Activated CD4-positive, alpha-beta T cell treated with anti-CD3 and anti-CD28 coated beads for 48 hours (primary cell): ENCODE data around the gene PAGE2B.
A peak's percentile ranks its signal among the peaks of the same experiment; 100 is the strongest.
"Not testable (repeated sequence)": the region's sequence is repeated elsewhere in the genome, so short reads cannot be mapped to it uniquely, and the experiment has no call there.

ENCODE experiments used
- DNase-seq: peaks from one replicate; pipeline ENCODE4 v3.0.0-alpha.2; 2020

The PAGE2B gene, protein sequence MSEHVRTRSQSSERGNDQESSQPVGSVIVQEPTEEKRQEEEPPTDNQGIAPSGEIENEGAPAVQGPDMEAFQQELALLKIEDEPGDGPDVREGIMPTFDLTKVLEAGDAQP

DNA sequence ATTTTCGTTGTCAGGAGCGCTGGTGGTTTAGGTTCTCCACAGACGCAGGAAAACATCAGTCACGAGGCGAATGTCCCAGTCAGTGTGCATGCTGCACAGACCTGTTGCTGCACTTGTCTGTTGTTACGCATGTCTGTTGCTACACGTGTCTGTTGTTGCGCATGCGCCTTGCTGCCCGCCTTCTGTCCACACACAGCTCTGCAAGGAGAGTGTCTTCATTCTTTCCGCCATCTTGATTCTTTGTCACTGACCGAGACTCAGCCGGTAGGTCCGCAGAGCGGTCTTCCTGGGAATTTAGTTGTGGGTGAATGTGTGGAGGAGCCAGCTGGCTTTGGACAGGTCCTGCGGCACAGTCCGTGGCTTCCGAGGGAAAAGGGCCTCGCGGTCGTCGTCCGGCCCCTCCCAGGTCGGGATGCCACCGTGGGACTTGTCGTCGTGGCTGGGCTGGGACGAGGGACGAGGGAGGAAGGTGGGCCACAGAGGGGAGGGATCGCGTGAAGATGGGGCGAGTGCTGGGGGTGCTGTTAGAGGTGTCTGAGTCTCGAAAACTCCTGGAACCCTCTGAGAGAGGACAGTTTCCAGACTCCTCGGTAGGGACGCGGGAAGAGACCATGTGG is at the start of gene PAGE2B:
Gene PAGE2B (plus strand): TSS at position 180 of the 617 bp plus-strand sequence. CDS start 1,012 bp downstream, outside the sequence.
- no peak for DNase-seq

DNA sequence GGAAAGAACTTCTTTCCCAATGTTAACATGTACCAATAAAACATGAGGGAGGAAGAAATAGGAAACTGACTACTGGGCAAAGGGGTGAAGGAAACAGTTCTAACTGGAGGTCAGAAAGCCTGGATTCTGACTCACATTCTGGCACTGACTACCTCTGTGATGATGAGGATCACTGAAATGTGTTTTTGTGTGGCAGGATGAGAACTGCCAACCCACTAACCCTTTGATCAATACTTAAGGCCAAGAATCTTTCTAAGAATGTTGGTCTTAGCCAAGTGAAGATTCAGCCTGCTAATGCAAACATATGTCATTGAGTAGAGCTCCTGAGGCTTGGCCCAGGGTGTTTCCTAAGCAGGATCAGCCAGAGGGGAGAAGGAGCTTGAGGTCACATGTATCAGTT is 48.7 kb upstream of the PAGE2B start:
- DNase-seq = no peak

DNA sequence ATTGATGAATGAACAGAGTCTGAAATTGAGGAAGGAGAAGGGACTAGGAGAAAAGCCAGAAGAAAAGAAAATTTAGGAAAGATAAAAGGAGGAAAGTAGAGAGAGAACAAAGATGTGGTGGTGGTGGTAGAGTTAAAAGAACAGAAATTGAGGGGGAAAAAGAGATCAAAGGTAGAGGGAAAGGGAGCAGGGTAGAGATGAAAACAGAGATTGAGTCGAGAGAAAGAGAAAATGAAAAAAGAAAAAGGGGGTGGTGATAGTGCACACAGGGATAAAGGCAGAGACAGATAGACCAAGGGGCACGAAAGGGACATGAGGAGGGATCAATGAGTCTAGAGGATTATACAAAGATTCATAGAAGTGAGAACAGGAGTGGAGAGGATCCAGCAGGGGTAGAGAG is 48.0 kb upstream of the PAGE2B start:
- DNase-seq = no peak

DNA sequence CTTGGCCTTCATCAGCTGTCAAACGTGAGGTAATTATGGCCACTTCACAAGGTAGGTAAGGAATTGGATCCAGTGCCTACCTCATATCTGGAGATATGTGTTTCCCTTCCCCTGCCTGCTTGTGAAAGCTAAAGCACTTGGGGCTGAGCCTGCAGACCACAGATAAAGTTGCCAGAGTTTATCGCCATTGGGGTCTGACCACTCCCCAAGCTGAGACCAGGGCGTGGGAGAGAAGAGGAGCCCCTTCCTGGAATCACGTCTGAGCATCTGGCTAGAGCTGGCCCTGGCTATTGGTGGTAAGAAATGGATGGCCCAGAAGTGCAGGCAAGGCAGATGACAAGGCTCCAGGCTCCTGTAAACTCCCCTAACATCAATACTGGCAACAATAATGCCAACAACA is 46.8 kb upstream of the PAGE2B start:
- no peak for DNase-seq

GRCh38 chrX:55028611-55029010 is 46.2 kb upstream of the PAGE2B start:
- no peak for DNase-seq

GRCh38 chrX:55029291-55029690 is 45.5 kb upstream of the PAGE2B start:
- no peak for DNase-seq

DNA sequence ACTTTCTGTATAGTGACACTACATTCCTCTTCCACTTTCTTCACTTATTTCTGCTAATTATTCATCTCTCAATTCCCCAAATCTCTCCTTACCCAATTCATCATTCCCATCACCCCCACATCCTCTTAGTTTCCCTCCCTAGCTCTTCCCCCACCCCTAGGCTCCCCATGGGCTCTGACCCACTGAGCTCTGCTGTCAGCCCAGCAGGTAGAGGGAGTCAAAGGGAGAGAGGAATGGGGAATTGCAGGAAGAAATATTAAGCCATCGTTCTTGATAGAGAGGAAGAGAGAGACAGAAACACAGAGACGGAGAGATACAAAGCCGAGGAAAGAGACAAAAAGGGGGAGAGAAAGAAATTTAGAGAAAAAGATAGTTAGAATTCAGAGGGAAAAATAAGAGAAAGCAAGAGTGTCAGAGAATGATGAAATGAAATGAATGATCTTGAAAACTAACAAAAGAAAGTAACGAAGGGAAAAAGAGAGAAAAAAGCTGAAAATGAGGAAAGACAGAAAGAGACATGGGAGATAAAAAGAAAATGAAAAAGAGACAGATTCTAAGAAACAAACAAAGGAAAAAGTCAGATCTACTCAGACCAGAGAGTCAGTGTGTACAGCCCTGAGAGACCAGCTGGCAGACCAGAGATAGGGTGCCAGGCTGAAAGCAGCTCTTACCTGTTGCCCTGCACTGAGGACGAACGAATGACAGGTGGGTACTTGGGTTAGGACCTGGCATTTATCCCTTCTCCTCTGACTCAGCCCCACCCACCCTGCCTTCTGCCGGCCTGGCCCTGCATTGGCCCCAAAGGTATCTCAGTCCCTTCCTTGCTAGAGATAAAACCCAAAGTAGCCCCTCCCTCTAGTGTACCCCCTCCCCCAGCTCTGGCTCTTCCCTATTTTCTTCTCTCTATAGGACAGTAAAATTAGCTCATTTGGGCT is 44.3 kb upstream of the PAGE2B start, which contains the start of gene ALAS2:
Gene ALAS2 (minus strand): TSS at position 707 of the 935 bp plus-strand sequence. CDS start 4,977 bp downstream, outside the sequence.
- DNase-seq = no peak

GRCh38 chrX:55033429-55033828 is 41.4 kb upstream of the PAGE2B start:
- no peak for DNase-seq

GRCh38 chrX:55039471-55039870 is 35.4 kb upstream of the PAGE2B start:
- DNase-seq = no peak

GRCh38 chrX:55041514-55041913 is 33.3 kb upstream of the PAGE2B start:
- no peak for DNase-seq

- DNase-seq = not testable (repeated sequence)
Measured at GRCh38 chrX:55050599-55050998, 24.2 kb upstream of the PAGE2B start.

DNA sequence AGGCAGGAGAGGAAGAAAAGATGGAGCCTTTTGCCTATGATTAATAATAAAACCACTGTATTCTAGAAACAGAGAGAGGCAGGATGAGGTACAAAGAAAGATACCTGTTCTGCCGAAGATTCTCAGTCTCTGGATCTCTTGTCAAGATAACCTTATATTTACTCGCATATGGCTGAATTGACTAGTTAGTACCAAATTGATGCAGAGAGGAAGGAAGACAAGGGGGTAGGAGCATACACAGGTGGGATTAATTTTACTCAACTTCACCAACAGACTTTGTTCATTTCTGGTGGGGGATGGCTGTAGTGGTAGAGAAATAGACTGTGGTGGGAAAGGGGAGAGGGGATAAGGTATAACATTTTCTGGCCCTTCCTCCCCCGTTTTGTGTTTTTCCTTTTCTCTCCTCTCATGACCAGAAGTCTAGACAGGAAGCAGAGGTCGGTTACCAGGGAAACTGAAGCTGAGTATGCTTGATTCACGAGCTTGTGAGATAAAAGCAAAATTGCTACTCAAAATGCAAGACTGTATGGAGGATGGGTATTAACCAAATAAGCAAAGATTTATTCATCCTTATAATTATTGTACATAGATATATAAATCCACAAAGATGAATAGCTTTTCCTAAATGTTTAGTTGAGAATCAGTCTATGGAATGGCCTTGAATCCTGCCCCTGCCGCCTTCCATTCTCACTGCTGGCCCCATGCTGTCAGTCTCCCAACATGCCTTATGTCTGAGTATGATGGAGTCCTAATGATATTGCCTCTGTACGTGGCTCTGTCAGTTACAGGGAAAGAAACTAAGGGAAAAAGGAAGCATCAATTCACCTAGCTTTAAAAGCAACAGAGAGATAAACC is 17.8 kb upstream of the PAGE2B start:
- no peak for DNase-seq

DNA sequence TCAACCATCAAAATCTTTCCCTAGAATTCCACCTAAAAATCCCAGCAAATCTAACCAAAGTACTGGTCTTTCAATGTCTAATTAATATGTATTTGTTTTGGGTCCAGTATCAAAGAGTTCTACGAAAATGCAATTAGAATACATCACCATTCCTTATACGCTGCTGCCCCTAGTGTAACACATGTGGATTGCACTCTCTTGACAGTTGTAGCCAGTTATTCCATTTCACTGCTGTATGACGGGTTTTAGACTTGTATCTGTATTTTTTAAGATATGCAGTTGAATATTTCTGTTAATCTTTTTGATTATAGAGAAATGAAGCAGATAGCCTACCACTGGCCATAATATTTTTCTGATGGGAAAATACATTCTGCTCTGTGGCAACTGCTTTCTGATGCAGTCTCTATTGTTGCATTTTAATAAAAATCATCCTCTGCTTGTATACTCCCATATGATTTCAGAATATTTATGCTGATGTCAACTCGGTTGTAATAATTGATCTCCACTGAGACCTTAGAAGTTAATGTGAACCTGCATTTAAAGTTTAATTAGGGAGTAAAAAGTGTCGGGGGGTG is 17.1 kb upstream of the PAGE2B start:
- peak; percentile 24 for DNase-seq

GRCh38 chrX:55067180-55067579 is 7.7 kb upstream of the PAGE2B start:
- DNase-seq = not testable (repeated sequence)

DNA sequence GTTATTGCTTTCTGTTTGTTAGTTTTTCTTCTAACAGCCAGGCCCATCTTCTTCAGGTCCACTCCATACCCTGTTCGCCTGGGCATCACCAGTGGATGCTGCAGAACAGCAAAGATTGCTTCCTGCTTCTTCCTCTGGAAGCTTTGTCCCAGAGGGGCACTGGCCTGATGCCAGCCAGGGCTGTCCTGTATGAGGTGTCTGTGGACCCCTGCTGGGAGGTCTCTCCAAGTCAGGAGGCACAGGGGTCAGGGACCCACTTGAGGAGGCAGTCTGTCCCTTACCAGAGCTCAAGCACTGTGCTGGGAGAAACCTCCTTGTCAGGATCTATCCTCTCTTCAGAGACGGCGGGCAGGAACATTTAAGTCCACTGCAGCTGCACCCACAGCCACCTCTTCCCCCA is 2.5 kb upstream of the PAGE2B start:
- DNase-seq = no peak

- DNase-seq = no peak
Measured at GRCh38 chrX:55088795-55089489, 14.1 kb downstream of the PAGE2B start, which contains the start of gene PAGE2. Gene PAGE2, plus strand, starts transcription at chrX:55089018. Its CDS starts 1,003 bp downstream, at chrX:55090021.

GRCh38 chrX:55098691-55099090 is 23.9 kb downstream of the PAGE2B start:
- DNase-seq = no peak

- DNase-seq = no peak
Measured at GRCh38 chrX:55099162-55099561, 24.3 kb downstream of the PAGE2B start.

- DNase-seq = no peak
Measured at GRCh38 chrX:55102754-55103153, 27.9 kb downstream of the PAGE2B start.

DNA sequence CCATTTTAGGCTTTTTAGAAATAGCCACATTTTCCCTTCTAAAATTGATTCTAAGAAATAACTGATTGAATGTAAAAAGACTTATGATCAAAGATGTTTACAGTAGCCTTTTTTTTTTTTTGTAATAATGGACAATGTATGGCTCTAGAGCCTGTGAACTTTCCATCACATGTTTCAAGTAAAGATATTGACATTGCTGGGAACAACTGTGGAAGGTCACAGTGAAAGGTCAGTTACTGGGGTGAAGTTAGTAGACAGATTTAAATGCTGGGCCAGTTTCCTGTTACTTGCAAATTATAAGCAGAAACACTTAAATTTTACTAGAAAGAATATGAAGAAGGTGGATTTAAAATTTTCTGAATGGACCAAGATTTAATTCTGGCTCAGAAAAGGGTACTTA is 32.4 kb downstream of the PAGE2B start:
- DNase-seq = no peak

- DNase-seq = no peak
Measured at GRCh38 chrX:55107911-55108310, 33.1 kb downstream of the PAGE2B start.

GRCh38 chrX:55109306-55109705 is 34.5 kb downstream of the PAGE2B start:
- no peak for DNase-seq
